Inferior parietal cortex (tissue), 1 donor: ENCODE data around the gene LPCAT1.

ENCODE experiments used
- DNase-seq: peaks from one replicate; pipeline ENCODE4 v3.0.0-alpha.2; 2016; ENCODE audit errors: extremely low spot score

Gene LPCAT1

GRCh38 chr5:1497242-1497777, 26.4 kb downstream of the LPCAT1 start:
- DNase-seq, result no peak

GRCh38 chr5:1495525-1495897, 28.2 kb downstream of the LPCAT1 start:
- no peak for DNase-seq

GRCh38 chr5:1494780-1495524, 28.8 kb downstream of the LPCAT1 start:
- no peak for DNase-seq

GRCh38 chr5:1493941-1494340, 29.8 kb downstream of the LPCAT1 start:
- no peak for DNase-seq

- no peak for DNase-seq
These were observed 30.3 kb downstream of the LPCAT1 start for GRCh38 chr5:1493413-1493812.

GRCh38 chr5:1492757-1493156, 31.0 kb downstream of the LPCAT1 start:
- DNase-seq, result no peak

- DNase-seq, result no peak
These were observed 33.4 kb downstream of the LPCAT1 start for GRCh38 chr5:1490376-1490775.

GRCh38 chr5:1489754-1490153, 34.0 kb downstream of the LPCAT1 start:
- DNase-seq, result no peak

GRCh38 chr5:1488882-1489680, 34.7 kb downstream of the LPCAT1 start:
- DNase-seq, result no peak

GRCh38 chr5:1487079-1487764, 36.5 kb downstream of the LPCAT1 start:
- DNase-seq, result no peak

- no peak for DNase-seq
These were observed 37.5 kb downstream of the LPCAT1 start for GRCh38 chr5:1486271-1486670.

GRCh38 chr5:1485579-1486118, 38.1 kb downstream of the LPCAT1 start:
- DNase-seq, result no peak

- DNase-seq, result no peak
These were observed 38.8 kb downstream of the LPCAT1 start for GRCh38 chr5:1484730-1485578.

- no peak for DNase-seq
These were observed 39.7 kb downstream of the LPCAT1 start for GRCh38 chr5:1483856-1484729.

GRCh38 chr5:1483064-1483463, 40.7 kb downstream of the LPCAT1 start:
- DNase-seq, result no peak

- no peak for DNase-seq
These were observed 41.8 kb downstream of the LPCAT1 start for GRCh38 chr5:1481959-1482331.

- no peak for DNase-seq
These were observed 42.3 kb downstream of the LPCAT1 start for GRCh38 chr5:1481266-1481958.

GRCh38 chr5:1480806-1481205, 43.0 kb downstream of the LPCAT1 start:
- DNase-seq, result no peak

GRCh38 chr5:1480217-1480616, 43.5 kb downstream of the LPCAT1 start:
- no peak for DNase-seq
